Activated T-cell treated with anti-CD3 and anti-CD28 coated beads, Interleukin-2, amount 50 U/mL, for 24 hours (primary cell): ENCODE measurements around the gene ENC1.

Source experiments
- DNase-seq: peaks from one replicate; pipeline ENCODE4 v3.0.0-alpha.2; 2020
- H3K27ac Mint-ChIP-seq: 2 replicates; pipeline ENCODE4 v1.8.0; 2020; ENCODE audit warnings: mild to moderate bottlenecking, mixed read lengths
- H3K27me3 Mint-ChIP-seq: 2 replicates; pipeline ENCODE4 v1.8.0; 2020; ENCODE audit warnings: mixed read lengths
- H3K36me3 Mint-ChIP-seq: 2 replicates; pipeline ENCODE4 v1.8.0; 2020; ENCODE audit warnings: low read depth, mixed read lengths
- H3K4me1 Mint-ChIP-seq: 2 replicates; pipeline ENCODE4 v1.8.0; 2020; ENCODE audit warnings: low read depth, mixed read lengths
- H3K4me3 Mint-ChIP-seq: 2 replicates; pipeline ENCODE4 v1.8.0; 2020; ENCODE audit warnings: mild to moderate bottlenecking, moderate library complexity, mixed read lengths
- H3K9me3 Mint-ChIP-seq: 2 replicates; pipeline ENCODE4 v1.8.0; 2020; ENCODE audit warnings: mixed read lengths

Gene ENC1

DNA sequence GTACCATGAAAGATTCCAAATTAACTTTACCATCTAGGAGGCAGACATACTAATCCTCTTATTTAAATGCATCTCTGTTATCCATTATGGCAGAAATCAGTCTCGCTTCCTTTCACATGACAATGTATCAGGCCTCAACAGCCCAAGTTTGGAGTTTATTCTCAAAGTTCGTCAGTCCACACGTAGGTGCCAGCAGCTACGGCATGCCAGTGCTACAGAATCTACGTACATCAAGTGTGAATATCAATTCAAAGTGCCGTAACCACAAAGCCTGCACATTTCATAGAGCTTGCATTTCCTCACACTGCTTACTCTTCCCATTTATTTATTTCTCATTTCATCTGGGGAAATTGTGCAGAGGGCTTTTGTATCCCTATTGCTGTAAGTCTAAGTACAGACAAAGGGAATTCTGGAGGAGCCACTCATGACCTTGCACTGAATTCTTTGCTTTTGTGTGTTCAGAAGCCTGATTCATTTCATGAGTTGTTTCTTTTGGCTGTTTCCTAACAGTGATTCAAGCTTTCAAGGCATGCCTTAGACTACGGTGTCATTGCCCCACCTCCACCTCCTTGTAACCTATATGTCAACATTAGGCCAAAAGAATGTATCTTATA, 10.0 kb downstream of the ENC1 start:
- no peak for DNase-seq
- H3K27me3 Mint-ChIP-seq = peaks cover 35% of the 10 kb centered on the region
- no peak overlapping the region for H3K4me3 Mint-ChIP-seq
- H3K4me1 Mint-ChIP-seq = peaks cover 28% of the 10 kb centered on the region
- H3K9me3 Mint-ChIP-seq = no peaks in the 10 kb centered on the region
- peaks cover under 1% of the 10 kb centered on the region for H3K36me3 Mint-ChIP-seq
- H3K27ac Mint-ChIP-seq = peak overlapping the region; percentile 18

- Mint-ChIP-seq H3K4me3 (no peak overlapping the region), H3K27ac (no peak overlapping the region), H3K4me1 (peaks cover 28% of the 10 kb centered on the region)
Measured at GRCh38 chr5:74629326-74629725, 11.2 kb downstream of the ENC1 start.

DNA sequence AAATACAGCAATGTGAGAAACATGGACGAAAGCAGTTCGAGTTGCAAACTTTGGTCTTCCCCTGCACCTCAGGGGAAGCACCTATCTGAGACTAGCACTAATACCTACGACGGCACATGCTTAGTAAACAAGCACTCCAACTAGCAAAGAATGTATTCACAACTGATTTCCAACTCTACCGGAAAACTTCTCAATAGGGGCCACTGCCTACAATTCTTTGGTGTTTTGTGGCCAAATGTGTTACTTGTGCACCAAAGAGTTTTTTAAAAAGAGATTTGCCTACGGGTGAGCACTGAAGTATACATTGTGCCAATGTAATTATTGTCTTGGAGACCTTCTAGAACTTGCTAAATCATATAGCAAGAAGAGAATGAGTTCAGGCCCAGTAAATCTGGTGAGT, 12.2 kb downstream of the ENC1 start:
- Mint-ChIP-seq H3K9me3 (no peaks in the 10 kb centered on the region), H3K4me1 (peaks cover 28% of the 10 kb centered on the region), H3K36me3 (no peaks in the 10 kb centered on the region), H3K27ac (no peak overlapping the region), H3K27me3 (peaks cover 43% of the 10 kb centered on the region), H3K4me3 (no peak overlapping the region)
- no peak for DNase-seq

More at GRCh38 chr5:74629326-74629725, 11.2 kb downstream of the ENC1 start:
- H3K36me3 Mint-ChIP-seq = no peaks in the 10 kb centered on the region
- peaks cover 33% of the 10 kb centered on the region for H3K27me3 Mint-ChIP-seq
- no peak for DNase-seq
- H3K9me3 Mint-ChIP-seq = no peaks in the 10 kb centered on the region

DNA sequence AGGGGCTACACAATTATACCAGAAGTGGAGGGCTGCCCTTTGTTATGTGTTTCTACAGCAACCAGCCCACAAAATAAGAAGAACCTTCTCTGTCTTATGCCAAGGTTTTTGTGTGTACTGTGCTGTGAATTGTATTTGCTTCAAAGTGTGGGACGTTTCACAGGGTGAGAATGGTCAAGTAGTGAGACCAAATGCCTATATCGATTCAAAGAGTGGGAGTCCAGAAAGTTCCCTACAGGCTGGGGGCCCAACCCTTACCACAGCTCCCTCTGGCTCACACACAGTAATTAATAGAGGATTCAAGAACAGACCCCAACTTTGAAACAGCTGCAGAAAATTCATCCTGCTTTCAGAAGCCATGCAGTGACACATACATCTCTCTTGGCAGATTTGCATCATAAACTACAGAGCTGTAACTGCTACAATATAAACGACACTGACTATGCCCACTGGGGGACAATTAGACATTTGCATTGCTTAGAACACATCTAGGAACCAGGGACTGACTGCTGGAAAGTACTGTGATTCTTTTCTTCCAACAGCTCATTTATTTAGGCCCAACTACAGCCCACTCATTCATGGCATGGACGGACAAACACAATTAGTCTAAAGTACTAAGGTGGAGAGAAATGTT, 12.8 kb downstream of the ENC1 start:
- no peak for DNase-seq
- Mint-ChIP-seq H3K27ac (no peak overlapping the region), H3K9me3 (no peaks in the 10 kb centered on the region), H3K4me1 (peaks cover 30% of the 10 kb centered on the region), H3K36me3 (no peaks in the 10 kb centered on the region), H3K4me3 (no peak overlapping the region), H3K27me3 (peaks cover 49% of the 10 kb centered on the region)

DNA sequence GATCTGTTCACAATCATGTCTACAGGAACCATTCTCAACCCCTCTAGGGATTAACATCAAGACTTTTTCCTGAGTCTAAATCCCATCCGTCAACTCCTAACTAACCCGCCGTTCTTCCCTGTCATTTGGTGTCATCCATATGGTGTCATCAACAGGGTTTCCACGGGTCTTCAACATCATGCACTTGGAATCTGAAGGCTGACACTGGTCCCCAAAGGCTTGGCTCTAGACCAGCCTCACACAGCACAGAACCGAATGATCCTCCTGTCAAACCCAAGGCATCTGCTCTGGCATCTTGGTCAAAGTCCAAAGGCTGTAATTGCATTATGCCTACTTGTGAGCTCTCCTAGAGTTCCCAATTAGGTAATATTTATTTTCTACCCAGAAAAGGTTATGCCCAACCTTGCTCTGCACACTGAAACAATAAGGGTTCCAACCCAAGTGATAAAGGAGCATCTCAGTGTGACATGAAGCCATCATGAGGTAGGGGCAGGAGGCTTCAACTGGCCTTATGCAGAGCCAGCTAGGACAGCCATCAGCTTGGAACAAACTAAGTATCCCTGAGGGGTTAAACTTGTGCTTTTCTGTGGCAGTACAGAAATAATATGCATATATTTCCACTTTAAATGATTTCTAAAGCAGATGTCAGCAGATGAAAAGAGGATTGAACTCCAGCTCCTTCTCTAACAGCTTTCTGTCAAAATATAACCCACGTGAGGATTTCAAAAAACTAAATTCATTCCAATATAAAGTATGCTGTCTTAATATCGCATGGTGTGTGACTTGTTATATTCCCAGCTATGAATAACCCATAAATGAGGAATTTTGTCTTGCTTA, 13.9 kb downstream of the ENC1 start:
- Mint-ChIP-seq H3K27ac (no peak overlapping the region), H3K4me3 (no peak overlapping the region), H3K9me3 (no peaks in the 10 kb centered on the region), H3K27me3 (peaks cover 48% of the 10 kb centered on the region), H3K4me1 (peaks cover 31% of the 10 kb centered on the region), H3K36me3 (no peaks in the 10 kb centered on the region)
- DNase-seq = no peak

GRCh38 chr5:74625742-74626241, 14.7 kb downstream of the ENC1 start:
- Mint-ChIP-seq H3K27ac (no peak overlapping the region), H3K4me1 (peaks cover 27% of the 10 kb centered on the region), H3K27me3 (peaks cover 50% of the 10 kb centered on the region), H3K36me3 (no peaks in the 10 kb centered on the region), H3K9me3 (no peaks in the 10 kb centered on the region), H3K4me3 (no peak overlapping the region)
- no peak for DNase-seq

DNA sequence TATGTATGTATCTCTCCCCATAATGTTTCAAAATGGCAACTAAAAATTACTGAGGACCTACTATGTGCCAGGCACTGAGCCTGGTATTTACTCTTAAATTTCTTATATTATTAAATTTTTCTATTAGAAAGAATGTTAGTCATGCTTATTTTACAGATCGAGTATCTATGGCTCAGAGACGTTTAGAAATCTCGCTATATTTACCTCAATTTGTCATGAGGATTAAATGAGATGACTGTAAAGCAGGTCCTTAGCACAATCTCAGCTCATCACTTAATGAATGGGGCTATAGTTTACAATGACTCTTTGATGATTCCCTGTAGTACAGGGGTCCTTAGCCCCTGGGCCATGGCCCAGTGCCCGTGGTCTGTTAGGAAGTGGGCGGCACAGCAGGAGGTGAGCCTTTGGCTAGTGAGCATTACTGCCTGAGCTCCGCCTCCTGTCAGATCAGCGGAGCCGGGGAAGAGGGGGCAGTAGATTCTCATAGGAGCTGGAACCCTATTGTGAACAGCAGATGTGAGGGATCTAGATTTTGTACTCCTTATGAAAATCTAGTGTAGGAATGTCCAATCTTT, 15.5 kb downstream of the ENC1 start:
- H3K9me3 Mint-ChIP-seq = no peaks in the 10 kb centered on the region
- no peaks in the 10 kb centered on the region for H3K36me3 Mint-ChIP-seq
- H3K4me1 Mint-ChIP-seq = peaks cover 20% of the 10 kb centered on the region
- no peak overlapping the region for H3K27ac Mint-ChIP-seq
- H3K27me3 Mint-ChIP-seq = peaks cover 57% of the 10 kb centered on the region
- no peak overlapping the region for H3K4me3 Mint-ChIP-seq
- no peak for DNase-seq

- no peak for DNase-seq
- H3K36me3 Mint-ChIP-seq = no peaks in the 10 kb centered on the region
- H3K27me3 Mint-ChIP-seq = peaks cover 58% of the 10 kb centered on the region
- H3K4me3 Mint-ChIP-seq = no peak overlapping the region
- peaks cover 20% of the 10 kb centered on the region for H3K4me1 Mint-ChIP-seq
- no peak overlapping the region for H3K27ac Mint-ChIP-seq
- H3K9me3 Mint-ChIP-seq = no peaks in the 10 kb centered on the region
Measured at GRCh38 chr5:74624501-74624900, 16.0 kb downstream of the ENC1 start.

- Mint-ChIP-seq H3K4me1 (peaks cover 20% of the 10 kb centered on the region), H3K27ac (no peak overlapping the region), H3K36me3 (no peaks in the 10 kb centered on the region), H3K27me3 (peaks cover 62% of the 10 kb centered on the region), H3K4me3 (no peak overlapping the region), H3K9me3 (no peaks in the 10 kb centered on the region)
- DNase-seq = no peak
Measured at GRCh38 chr5:74623748-74624408, 16.6 kb downstream of the ENC1 start.

DNA sequence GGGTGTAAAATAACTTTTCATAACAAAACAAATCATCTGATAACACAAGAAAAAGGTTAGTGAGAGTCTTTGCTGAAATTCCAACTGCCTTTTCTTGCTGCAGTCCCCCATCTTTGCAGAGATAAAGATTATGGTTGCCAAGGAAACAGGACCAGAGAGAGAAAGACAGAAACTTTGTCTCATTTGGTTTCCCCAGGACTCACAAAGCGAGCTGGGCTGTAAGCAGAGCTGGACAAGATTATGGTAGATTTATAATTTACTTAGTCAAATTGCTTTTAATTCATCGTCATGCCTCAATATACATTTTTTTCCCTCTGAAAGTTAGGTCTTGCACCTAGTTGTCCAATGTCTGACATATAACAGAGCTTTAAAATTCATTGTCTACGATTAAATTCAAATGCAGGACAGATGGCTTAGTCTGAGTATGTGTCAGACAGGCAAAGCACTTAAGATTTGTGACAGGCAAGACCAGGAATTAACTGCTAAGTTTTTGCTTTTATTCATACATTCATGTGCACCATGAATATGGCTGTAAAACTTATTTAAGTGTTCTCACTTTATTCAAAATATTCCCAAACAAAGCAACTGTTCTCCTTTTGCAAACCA, 17.4 kb downstream of the ENC1 start:
- H3K4me1 Mint-ChIP-seq = peaks cover 20% of the 10 kb centered on the region
- H3K27ac Mint-ChIP-seq = no peak overlapping the region
- H3K4me3 Mint-ChIP-seq = no peak overlapping the region
- H3K36me3 Mint-ChIP-seq = no peaks in the 10 kb centered on the region
- H3K9me3 Mint-ChIP-seq = no peaks in the 10 kb centered on the region
- peaks cover 66% of the 10 kb centered on the region for H3K27me3 Mint-ChIP-seq
- DNase-seq = no peak

- DNase-seq = no peak
- Mint-ChIP-seq H3K4me1 (peaks cover 20% of the 10 kb centered on the region), H3K9me3 (no peaks in the 10 kb centered on the region), H3K27me3 (peaks cover 75% of the 10 kb centered on the region), H3K4me3 (no peak overlapping the region), H3K27ac (peak overlapping the region; percentile 34), H3K36me3 (no peaks in the 10 kb centered on the region)
Measured at GRCh38 chr5:74622122-74622521, 18.4 kb downstream of the ENC1 start.

DNA sequence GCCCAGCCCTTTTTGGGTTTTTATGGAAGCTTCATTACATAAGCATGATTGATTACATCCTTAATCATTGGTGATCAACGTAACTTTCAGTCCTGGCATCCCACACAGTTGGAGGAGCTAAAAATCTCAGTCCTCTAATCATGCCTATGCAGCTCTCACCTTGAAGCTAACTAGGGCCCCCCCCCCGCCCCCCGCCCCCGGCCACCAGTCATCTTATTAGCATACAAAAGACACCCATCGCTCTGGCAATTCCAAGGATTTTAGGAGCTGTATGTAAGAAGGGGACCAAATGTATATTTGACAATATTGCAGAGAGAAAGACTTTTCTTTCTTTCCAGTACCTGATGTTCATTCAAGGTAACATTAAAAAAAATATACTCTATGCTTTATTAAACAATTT, 19.0 kb downstream of the ENC1 start:
- Mint-ChIP-seq H3K4me1 (peaks cover 20% of the 10 kb centered on the region), H3K36me3 (no peaks in the 10 kb centered on the region), H3K27me3 (peaks cover 69% of the 10 kb centered on the region), H3K4me3 (no peak overlapping the region), H3K27ac (no peak overlapping the region), H3K9me3 (no peaks in the 10 kb centered on the region)
- DNase-seq = no peak

DNA sequence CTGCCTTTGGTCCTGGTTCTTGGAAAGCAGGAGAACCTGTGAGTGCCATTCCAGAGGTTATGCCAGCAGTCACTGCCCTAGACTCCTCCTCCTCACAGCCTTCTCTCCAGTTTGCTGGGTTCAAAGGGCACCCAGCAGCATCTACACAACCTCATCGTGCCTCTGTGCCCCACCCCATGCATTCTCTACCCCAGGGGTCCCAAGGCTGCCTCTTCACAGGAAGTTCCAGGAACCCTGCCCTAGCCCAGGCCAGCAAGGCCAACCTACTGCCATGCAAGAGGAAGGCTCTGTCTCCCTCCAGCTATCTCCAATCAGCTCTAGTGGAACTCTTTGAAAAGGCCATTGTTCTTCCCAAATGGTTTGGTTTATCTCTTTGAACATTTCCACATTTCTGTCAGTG, 21.2 kb downstream of the ENC1 start:
- H3K27ac Mint-ChIP-seq = no peak overlapping the region

DNA sequence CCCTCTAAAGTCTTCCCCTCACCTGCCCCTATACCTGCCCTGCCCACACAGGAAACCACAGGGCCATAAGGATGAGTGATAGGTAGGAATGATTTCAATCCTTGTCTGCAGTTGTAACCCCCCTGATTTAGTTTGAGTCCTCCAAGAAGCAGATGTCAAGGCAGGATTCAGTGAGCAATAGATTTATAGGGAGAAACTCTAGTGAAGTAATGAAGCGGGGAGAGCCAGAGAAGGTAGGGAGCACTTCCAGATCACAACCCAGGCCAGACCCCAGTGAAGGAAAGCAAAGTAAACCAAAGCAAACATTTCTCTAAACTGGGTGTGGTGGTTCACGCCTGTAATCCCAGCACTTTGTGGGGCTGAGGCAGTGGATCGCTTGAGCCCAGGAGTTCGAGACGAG, 22.4 kb downstream of the ENC1 start:
- no peak for DNase-seq
- Mint-ChIP-seq H3K27ac (no peak overlapping the region), H3K9me3 (no peaks in the 10 kb centered on the region), H3K4me3 (no peak overlapping the region), H3K4me1 (peaks cover 23% of the 10 kb centered on the region), H3K27me3 (peaks cover 47% of the 10 kb centered on the region), H3K36me3 (no peaks in the 10 kb centered on the region)

More for the DNA sequence above, 21.2 kb downstream of the ENC1 start:
- H3K4me3 Mint-ChIP-seq = no peak overlapping the region
- no peaks in the 10 kb centered on the region for H3K9me3 Mint-ChIP-seq
- H3K27me3 Mint-ChIP-seq = peaks cover 53% of the 10 kb centered on the region
- H3K4me1 Mint-ChIP-seq = peaks cover 24% of the 10 kb centered on the region
- no peak for DNase-seq
- H3K36me3 Mint-ChIP-seq = no peaks in the 10 kb centered on the region
